Upper lobe of left lung (tissue), 6 donors: ENCODE results near the gene MASP2. TPM values are rescaled to one million over a fixed set of nuclear protein-coding genes. Genes with fewer than 3 reads are reported as not detected.
"Not testable (repeated sequence)": the region's sequence is repeated elsewhere in the genome, so short reads cannot be mapped to it uniquely, and the experiment has no call there.

ENCODE experiments used
- ATAC-seq, 2 donors: fragments of 200-7000 bp; cut with Tn5 transposase; one replicate each; pipeline ENCODE4 v1.9.1; 2022; ENCODE audit warnings: mild to moderate bottlenecking in 2 of 2, moderate library complexity in 2 of 2; ENCODE audit not compliant: low FRiP score in 2 of 2
- DNase-seq, 2 donors: peaks; one replicate each; pipeline ENCODE4 v3.0.0-alpha.2; 2019 to 2020
- H3K27ac ChIP-seq, 4 donors: fragments of 200-600 bp; sonication (generic); one replicate each; pipeline ENCODE4 v1.5.1; 2016 to 2019
- H3K27me3 ChIP-seq, 4 donors: fragments of 200-600 bp; sonication (generic); one replicate each; pipeline ENCODE4 v1.5.1; 2017 to 2019
- H3K36me3 ChIP-seq, 4 donors: fragments of 200-600 bp; sonication (generic); one replicate each; pipeline ENCODE4 v1.5.1; 2016 to 2019
- H3K4me1 ChIP-seq, 4 donors: fragments of 200-600 bp; sonication (generic); one replicate each; pipeline ENCODE4 v1.5.1; 2018 to 2019
- H3K4me3 ChIP-seq, 4 donors: fragments of 200-600 bp; sonication (generic); one replicate each; pipeline ENCODE4 v1.5.1; 2017 to 2019; ENCODE audit warnings: mild to moderate bottlenecking in 2 of 4, moderate library complexity in 1 of 4
- H3K9me3 ChIP-seq, 4 donors: fragments of 200-600 bp; sonication (generic); one replicate each; pipeline ENCODE4 v1.5.1; 2018 to 2019
- EP300 ChIP-seq, 4 donors: sonication (generic); formaldehyde crosslinking; IDR thresholded peaks; one replicate each; pipeline ENCODE4 v1.5.1; 2017; ENCODE audit warnings: antibody characterized with exemption in 4 of 4, control low read depth in 2 of 4
- POLR2A ChIP-seq, 4 donors: fragments of 450-650 bp; IDR thresholded peaks; one replicate each; pipeline ENCODE4 v1.5.1; 2016 to 2017; ENCODE audit warnings: antibody characterized with exemption in 4 of 4, mild to moderate bottlenecking in 2 of 4
- POLR2AphosphoS5 ChIP-seq, 2 donors: sonication (generic); formaldehyde crosslinking; IDR thresholded peaks; one replicate each; pipeline ENCODE4 v1.5.1; 2017; ENCODE audit warnings: antibody characterized with exemption in 2 of 2
- WGBS, 2 donors: methylation state at CpG; one replicate each; pipeline ENCODE4 v1.1.5; 2017 to 2018; 5-methylcytosine and 5-hydroxymethylcytosine counted together
- total RNA-seq, 6 donors: library from RNA; depleted of rRNA in 4 of 6; stranded (reverse); fragments of >200 nt in 4 of 6; gene quantifications; one replicate each; pipeline versions ENCODE4 v1.1.0 to v1.2.1, GENCODE V29; 2016 to 2021
- TF ChIP-seq, protein P1 (sequence below), 6 experiments: fragments of 450-650 bp in 4 of 6; fragments of 200-600 bp in 2 of 6; sonication (generic) in 2 of 6; IDR thresholded peaks; one replicate each; pipeline ENCODE4 v1.5.1; 2016 to 2019; ENCODE audit warnings: antibody characterized with exemption in 6 of 6
- donor health status: DM: no; HTN: no; CAD: no; lungs with moderate emphysema.
- donor health status: DM: no; HTN: yes; CAD: no; lungs with severe emphysema.

Gene MASP2
- total RNA-seq, 6 donors from 2014 or later: not detected

DNA sequence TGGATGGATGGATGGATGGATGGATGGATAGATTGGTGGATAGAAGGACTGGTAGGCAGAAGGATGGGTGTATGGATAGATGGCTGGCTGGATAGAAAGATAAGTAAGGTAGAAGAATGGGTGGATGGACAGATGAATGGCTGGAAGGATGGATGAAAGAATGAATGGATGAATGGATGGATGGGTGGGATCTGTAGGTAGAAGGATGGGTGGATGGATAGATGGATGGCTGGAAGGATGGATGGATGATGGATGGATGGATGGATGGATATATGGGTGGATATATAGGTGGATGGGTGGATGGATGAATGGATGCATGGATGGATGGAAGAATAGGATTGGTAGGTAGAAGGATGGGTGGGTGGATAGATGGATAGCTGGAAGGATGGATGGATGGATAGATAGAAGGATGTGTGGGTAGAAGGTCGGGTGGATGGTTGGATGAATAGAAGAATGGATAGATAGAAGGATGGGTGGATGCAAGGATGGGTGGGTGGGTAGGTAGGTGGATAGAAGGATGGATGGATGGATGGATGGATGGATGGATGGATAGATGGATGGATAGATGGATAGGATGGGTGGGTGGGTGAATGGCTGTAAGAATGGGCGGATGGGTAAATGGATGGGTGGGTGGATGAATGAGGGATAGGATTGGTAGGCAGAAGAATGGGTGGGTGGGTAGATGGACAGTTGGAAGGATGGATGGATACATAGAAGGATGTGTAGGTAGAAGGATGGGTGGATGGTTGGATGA is 7.5 kb downstream of the MASP2 start:
- TF ChIP-seq POLR2AphosphoS5 (IDR thresholded peaks at IDR 0.05) (no peak), POLR2A (IDR thresholded peaks at IDR 0.05) (no peak), EP300 (IDR thresholded peaks at IDR 0.05) (no peak)
- TF ChIP-seq, protein P1, sequence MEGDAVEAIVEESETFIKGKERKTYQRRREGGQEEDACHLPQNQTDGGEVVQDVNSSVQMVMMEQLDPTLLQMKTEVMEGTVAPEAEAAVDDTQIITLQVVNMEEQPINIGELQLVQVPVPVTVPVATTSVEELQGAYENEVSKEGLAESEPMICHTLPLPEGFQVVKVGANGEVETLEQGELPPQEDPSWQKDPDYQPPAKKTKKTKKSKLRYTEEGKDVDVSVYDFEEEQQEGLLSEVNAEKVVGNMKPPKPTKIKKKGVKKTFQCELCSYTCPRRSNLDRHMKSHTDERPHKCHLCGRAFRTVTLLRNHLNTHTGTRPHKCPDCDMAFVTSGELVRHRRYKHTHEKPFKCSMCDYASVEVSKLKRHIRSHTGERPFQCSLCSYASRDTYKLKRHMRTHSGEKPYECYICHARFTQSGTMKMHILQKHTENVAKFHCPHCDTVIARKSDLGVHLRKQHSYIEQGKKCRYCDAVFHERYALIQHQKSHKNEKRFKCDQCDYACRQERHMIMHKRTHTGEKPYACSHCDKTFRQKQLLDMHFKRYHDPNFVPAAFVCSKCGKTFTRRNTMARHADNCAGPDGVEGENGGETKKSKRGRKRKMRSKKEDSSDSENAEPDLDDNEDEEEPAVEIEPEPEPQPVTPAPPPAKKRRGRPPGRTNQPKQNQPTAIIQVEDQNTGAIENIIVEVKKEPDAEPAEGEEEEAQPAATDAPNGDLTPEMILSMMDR (IDR thresholded peaks at IDR 0.05): no peak
- H3K4me1 ChIP-seq: no peaks in the 10 kb centered on the region
- H3K27ac ChIP-seq: no peak overlapping the region
- H3K9me3 ChIP-seq: no peaks in the 10 kb centered on the region
- WGBS, 2 donors: 63 to 74% methylated on average over 2 of the region's 2 CpGs
- ATAC-seq: no peak
- H3K27me3 ChIP-seq: no peaks in the 10 kb centered on the region
- H3K4me3 ChIP-seq: no peak overlapping the region
- H3K36me3 ChIP-seq: no peaks in the 10 kb centered on the region
- DNase-seq: no peak

DNA sequence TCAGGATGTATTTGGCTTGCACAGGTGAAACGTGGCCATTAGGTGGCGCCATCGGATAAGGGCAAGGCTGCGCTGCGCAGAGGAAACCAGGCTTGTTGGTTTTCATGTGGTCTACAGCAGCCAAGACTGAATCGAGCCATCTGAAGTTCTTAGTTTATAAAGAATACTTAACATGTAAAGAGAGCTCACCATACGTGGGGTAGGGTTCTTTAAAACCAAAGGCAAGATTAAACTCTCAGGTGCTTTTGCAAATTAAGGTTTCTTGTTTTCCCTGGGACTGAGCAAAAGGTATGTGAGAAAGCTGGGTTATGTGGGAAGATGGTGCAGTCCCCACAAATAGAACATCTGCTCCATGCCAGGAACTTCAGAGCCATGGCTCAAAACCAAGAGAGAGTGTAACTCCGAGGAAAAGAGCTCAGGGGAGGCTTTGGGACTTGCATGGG is 9.3 kb downstream of the MASP2 start:
- Histone ChIP-seq H3K9me3 (no peaks in the 10 kb centered on the region), H3K27ac (no peak overlapping the region), H3K36me3 (no peaks in the 10 kb centered on the region), H3K4me1 (no peaks in the 10 kb centered on the region), H3K4me3 (no peak overlapping the region), H3K27me3 (no peaks in the 10 kb centered on the region)
- 1% methylated on average over 8 of the region's 8 CpGs for WGBS, 2 donors
- ATAC-seq (peak; percentile 90 to 96), DNase-seq (peak in 1 of 2 donors; percentile 87)
- TF ChIP-seq, protein P1 (IDR thresholded peaks at IDR 0.05): peak; percentile 73 to 92 (median 90)
- no peak for TF ChIP-seq EP300 (IDR thresholded peaks at IDR 0.05)

DNA sequence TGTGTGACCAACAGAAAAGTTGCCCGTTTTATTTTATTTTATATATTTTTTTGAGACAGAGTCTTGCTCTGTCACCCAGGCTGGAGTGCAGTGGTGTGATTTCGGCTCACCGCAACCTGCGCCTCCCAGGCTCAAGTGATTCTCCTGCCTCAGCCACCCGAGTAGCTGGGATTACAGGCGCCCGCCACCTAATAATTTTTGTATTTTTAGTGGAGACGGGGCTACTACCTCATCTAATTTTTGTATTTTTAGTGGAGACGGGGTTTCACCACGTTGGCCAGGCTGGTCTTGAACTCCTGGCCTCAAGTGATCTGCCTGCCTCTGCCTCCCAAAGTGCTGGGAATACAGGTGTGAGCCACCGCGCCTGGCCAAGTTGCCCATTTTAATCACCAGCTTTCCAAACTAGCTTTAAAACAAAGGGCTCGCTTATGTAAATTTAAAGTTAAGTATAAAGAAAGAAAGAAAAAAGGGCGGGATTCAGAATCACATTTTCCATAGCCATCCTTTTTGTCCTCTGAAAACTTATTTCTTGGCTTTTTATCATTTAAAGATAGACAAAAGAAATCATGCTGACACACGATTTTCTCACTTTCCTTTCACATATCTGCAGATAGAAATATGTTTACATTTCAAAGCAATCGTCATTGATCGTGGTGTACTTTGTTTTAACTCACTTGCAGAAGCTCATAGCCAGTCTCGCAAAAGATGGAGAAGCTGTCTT is 9.9 kb downstream of the MASP2 start:
- WGBS, 2 donors: 57% methylated on average over 18 of the region's 18 CpGs
- not testable (repeated sequence) for H3K9me3 ChIP-seq, H3K4me3 ChIP-seq, H3K4me1 ChIP-seq, DNase-seq, H3K36me3 ChIP-seq, H3K27ac ChIP-seq, ATAC-seq, H3K27me3 ChIP-seq

DNA sequence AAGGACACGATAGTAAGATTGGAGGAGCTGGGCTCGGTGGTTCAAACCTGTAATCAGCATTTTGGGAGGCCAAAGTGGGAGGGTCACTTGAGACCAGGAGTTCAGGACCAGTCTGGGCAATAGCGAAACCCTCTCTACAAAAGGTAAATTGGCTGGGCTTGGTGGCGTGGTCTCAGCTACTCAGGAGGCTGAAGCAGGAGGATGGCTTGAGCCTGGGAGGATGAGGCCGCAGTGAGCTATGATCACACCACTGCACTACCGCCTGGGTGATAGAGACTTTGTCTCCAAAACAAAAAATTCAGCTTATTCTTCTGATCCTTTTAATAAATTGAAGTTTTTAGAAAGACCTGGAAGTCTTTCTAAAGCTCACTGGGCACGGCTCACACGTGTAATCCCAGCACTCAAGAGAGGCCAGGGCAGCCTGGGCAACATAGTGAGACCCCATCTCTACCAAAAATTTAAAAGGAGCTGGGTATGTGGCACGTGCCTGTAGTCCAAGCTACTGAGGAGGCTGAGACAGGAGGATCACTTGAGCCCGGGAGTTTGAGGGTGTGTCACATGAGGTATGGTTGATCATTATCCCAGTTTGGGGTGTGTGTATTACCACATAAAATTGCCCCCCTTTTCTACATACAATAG is 15.3 kb downstream of the MASP2 start:
- DNase-seq (no peak), ATAC-seq (no peak)
- Histone ChIP-seq H3K36me3 (peaks cover 0 to 30% (median 13%) of the 10 kb centered on the region in 4 donors), H3K27ac (no peak overlapping the region), H3K9me3 (no peaks in the 10 kb centered on the region), H3K4me3 (no peak overlapping the region), H3K4me1 (no peaks in the 10 kb centered on the region), H3K27me3 (no peaks in the 10 kb centered on the region)
- 91 to 94% methylated on average over 10 of the region's 10 CpGs for WGBS, 2 donors
- no peak for TF ChIP-seq EP300 (IDR thresholded peaks at IDR 0.05)

DNA sequence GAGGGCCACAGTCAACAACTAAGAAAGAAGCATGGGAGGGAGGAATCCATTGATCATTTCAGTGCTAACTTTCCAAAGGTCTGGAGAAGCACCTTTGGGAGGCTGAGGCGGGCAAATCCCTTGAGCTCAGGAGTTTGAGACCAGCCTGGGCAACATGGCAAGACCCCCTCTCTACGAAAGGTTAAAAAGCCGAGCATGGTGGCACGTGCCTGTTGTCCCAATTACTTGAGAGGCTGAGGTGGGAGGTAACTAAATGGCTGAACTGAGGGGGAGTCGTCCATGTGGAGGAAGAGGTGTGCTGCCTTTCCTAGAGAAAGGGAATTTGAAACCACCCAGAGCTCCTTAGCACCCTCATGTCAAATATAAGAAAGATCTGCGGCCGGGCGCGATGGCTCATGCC is 16.2 kb downstream of the MASP2 start:
- no peaks in the 10 kb centered on the region for H3K9me3 ChIP-seq
- no peaks in the 10 kb centered on the region for H3K27me3 ChIP-seq
- H3K4me1 ChIP-seq: no peaks in the 10 kb centered on the region
- DNase-seq (no peak), ATAC-seq (no peak)
- no peak overlapping the region for H3K27ac ChIP-seq
- TF ChIP-seq POLR2AphosphoS5 (IDR thresholded peaks at IDR 0.05) (no peak), POLR2A (IDR thresholded peaks at IDR 0.05) (no peak), EP300 (IDR thresholded peaks at IDR 0.05) (no peak)
- TF ChIP-seq, protein P1 (IDR thresholded peaks at IDR 0.05): no peak
- H3K36me3 ChIP-seq: peaks cover 0 to 39% (median 18%) of the 10 kb centered on the region in 4 donors
- H3K4me3 ChIP-seq: no peak overlapping the region
- WGBS, 2 donors: 90 to 95% methylated on average over 9 of the region's 9 CpGs
